GM18909 (cell line): ENCODE data around the gene TIMM10B.

ENCODE experiments used
- ATAC-seq: cut with Tn5 transposase; IDR thresholded peaks from one replicate; pipeline ENCODE4 v1.9.1; 2021; ENCODE audit warnings: mild to moderate bottlenecking; ENCODE audit not compliant: unreplicated experiment, poor library complexity

Gene TIMM10B

DNA sequence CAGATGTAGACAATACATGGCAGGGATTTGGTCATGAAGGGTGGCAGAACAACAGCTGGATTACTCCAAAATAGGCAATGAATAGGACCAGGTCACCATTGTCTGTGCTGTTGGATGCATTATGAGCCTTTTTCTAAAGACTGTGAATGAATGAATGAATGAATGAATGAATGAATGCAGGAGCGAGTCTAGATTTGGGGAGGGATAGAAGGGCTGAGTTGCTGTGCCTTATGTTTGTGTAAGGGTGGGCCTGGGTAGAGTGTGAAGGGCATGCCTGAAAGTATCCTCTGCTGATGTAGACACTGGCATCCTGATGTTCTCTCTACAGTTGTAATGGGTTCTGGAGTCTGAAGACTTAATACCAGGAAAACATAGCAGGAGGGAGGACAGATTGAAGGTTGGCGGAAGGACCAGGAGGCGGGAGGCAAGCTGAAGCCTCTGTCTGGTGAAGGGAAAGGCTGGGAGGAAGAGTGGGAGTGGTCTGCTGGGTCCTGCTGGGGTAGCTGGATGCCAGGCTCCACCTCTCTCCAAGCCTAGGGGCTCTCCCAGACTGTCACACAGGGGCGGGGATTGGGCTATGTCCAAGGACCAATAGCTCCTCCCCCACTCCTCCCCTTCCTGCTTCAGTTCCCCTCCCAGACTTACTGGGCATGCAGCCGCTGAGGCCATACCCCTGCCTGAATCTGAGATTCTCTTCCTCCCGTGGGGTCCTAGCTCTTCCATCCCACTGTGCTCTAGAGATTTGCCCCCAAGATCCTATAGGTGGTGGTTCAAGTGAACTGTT, 12.4 kb upstream of the TIMM10B start:
- peak; percentile 80 for ATAC-seq

DNA sequence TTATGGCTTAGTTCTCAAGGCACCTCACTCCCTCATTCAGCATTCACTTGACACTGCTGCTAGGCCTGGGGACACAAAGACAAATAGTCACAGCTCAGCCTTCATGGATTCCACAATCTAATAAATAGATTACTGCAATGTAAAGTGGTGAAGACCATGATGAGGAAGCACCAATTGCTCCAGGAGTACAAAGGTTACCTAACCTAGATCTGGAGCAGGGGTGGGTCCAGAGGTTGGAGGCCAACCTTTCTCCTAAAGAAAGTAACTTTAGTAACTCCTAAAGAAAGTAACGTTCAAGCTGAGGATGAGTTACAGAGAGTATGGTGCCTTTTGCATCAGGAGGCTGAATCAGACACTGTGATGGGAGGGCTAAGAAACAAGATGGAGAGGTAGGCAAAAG, 11.7 kb upstream of the TIMM10B start:
- no peak for ATAC-seq

DNA sequence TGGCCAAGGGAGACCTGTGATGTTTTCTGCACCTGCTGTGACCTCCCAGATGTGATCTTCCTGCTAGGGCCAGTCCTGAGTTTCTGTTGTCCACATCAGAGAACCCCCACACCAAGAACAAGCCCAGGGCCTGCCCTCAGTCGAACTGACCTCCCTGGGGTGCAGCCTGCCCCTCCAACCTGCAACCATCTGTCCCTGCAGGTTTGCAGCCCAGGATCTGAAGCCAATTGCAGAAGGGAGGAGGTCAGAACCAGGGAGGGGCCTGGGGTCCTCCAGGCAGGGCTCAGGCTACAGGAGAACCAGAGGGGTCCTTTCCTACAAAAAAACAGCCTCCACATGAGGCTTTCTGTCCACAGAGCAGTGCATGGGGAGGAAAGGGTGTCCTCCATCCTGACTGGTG, 8.4 kb upstream of the TIMM10B start:
- no peak for ATAC-seq

GRCh38 chr11:6473451-6474412, 7.6 kb upstream of the TIMM10B start, which contains the start of gene TRIM3:
TSS of gene TRIM3 (minus strand) at chr11:6473941. CDS start at chr11:6465695, 8,246 bp downstream.
- ATAC-seq: peak; percentile 64

DNA sequence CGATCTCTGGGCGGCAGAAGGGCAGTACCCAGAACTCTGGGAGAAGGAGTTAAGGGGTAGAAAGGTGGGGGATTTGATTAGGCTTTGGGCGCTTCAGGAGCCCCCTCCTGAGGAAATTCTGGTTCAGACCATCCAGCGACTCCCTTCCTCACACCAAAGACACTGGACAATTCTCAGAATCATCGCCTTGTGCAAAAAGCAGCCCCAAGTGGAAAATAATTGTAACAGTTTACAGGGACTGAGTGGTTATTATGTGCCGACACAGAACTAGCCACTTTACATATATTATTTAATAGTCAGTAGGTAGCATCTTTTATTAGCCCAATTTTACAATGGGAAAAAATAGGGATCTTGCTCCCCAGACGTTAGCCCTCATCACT, 6.9 kb upstream of the TIMM10B start:
- no peak for ATAC-seq

DNA sequence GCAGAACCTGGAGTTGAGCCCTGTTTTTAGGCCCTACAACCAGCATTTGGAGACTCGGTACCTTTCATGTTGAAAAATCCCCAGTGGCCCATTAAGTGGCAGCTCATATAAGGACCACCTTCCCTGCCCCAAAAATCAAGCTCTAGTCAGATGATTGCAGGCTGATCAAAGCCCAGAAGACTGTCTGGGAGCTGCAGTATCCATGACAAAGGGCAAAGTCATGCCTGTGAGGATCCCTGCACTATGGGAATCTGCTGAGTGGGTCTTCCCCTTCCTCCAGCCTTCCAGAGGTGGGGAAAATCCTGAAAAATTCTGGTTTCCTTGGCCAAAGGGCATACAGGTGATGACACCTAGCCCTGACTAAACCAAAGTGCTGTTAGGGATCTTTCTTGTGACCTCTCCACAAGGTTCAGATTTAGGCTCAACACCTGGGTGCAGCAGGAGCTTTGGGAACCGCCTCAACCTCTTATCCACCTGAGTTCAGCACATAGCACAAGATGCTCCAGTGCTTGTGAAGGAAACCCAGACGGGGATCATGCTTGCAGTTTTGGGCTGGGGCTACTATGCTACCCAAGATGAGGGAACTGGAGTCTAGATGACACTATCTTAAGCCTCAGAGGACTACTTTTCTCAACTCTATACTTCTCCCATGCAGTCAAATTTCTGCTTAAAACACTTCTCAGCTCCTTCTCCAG, 6.3 kb upstream of the TIMM10B start:
- no peak for ATAC-seq

DNA sequence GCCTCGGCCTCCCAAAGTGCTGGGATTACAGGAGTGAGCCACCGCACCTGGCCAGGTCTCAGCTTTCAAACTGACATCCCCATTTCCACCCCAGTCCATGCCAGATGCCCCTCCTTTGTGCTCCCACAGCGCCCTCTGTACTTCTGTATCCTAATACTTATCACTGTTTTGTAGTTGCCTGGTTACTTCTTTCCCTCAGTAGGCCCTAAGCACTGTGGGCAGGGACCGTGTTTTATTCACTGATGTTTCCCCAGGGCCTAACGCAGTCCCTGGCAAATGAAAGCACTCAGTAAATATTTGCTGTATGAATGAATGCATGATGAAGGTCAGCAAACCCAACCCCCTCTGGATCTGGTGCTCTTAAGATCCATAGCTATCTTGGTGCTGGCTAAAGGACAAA, 5.4 kb upstream of the TIMM10B start:
- ATAC-seq: no peak

GRCh38 chr11:6476571-6476970, 4.7 kb upstream of the TIMM10B start:
- no peak for ATAC-seq

DNA sequence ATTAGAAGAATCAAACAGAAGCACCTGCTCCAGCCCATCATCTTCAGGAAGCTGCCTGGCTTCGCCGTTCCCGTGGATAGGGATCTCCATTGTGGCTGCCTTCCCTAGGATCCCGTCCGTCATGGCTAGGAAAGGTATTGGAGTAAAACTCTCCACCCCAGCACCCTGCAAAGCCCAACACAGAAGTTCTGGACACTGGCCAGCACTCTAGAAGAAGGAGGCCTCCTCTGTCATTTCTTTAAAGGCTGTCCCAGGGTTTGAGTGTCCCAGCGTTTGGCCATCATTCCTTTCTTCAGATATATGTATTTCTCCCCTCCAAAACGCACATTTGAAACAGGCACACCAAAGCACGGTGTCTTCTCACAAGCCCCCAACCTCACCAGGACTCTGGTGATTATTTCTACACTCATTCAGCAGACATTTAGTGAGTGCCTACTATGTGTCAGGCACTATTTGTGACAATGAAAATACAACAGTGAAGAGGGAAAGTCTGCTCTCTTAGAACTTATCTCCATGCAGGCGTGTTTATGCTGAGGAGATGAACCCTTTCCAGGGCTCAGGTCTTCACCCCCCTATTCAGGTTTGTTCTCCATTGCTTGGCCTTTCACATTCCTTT, 894 bp upstream of the TIMM10B start:
- ATAC-seq: no peak

- ATAC-seq: no peak
These were observed 599 bp downstream of the TIMM10B start for GRCh38 chr11:6481924-6482275.

GRCh38 chr11:6482441-6482840, 1.1 kb downstream of the TIMM10B start:
- ATAC-seq: no peak

DNA sequence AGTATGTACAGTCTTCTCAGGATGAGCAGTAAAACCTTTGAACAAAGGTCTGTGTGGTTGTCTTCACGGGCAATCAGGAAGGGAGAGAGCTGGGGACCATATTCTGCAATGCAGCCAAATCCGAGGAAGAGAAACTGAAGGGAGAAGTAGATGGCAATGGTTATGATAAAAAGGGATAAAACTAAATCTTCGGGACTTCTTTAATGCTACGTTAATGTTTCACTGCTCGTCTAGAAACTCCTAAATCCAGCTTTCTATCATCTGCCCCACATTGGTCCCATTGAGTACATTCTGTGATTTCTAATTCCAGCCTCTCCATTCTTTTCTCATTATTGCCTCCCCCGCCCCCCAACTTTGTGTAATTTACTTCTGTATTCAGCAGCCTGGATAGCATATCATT, 1.7 kb downstream of the TIMM10B start:
- ATAC-seq: no peak

- ATAC-seq: no peak
These were observed 4.4 kb downstream of the TIMM10B start for GRCh38 chr11:6485661-6486060.

DNA sequence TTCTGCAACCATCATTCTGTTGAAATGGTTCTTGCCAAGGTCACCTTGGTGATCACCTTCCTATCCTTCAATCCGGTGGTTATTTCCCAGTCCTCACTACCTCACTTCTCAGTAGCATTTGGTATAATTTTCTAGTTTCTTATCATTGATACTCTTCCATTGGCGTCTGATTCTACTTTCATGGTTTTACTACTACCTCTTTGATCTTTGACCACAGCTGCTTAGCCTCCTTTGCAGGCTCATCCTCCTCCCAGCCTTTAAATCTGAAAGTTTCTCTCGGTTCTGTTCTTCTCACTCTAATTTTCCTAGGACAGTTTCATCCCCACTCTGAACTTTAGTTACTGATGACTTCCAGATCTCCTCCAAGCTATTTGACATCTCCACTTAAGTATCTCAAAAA, 5.0 kb downstream of the TIMM10B start:
- ATAC-seq: no peak

DNA sequence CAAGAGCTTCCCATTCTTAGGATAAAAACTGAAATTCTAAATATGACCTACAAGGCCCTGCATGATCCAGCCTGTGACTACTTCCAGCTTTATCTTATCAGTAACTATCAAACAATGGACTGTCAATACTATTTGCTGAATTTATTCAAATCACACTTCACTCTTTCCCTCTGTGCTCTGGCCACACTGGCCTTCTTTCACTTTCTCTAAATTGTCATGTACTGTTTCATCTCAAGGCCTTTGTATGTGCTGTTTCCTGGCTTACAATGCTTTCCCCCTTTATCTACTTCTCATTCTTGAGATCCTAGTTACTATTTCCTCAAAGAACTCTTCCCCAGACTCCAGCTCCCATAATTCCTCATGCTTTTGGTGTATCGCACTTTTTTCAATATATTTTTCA, 5.6 kb downstream of the TIMM10B start:
- no peak for ATAC-seq

- no peak for ATAC-seq
These were observed 7.0 kb downstream of the TIMM10B start for GRCh38 chr11:6488342-6488741.

- no peak for ATAC-seq
These were observed 7.5 kb downstream of the TIMM10B start for GRCh38 chr11:6488821-6489220.

DNA sequence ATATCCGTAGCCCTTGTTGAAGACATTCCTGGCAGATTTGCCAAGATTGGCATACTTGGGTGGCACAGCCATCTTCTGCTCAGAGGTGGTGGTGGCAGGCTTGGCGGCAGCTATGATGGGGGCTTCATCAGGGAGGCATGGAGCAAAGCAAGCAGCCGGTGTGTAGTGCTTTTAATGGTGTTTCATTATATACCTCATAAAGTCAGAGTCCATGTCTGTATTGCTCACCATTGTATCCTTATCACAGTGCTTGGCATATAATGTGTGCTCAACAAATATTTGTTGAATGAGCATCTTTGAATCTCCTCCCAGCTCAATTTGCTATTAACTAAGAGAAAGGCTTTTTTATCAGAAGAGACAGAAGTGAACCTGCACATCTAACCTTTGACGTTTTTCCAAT, 8.0 kb downstream of the TIMM10B start:
- no peak for ATAC-seq

- ATAC-seq: no peak
These were observed 16.0 kb downstream of the TIMM10B start, which contains the start of gene DNHD1 for GRCh38 chr11:6497069-6497839. TSS of gene DNHD1 (plus strand) at chr11:6497280. CDS start at chr11:6498216, 936 bp downstream.

GRCh38 chr11:6498121-6498520, 16.8 kb downstream of the TIMM10B start:
- ATAC-seq: no peak
